Germinal center (tissue), 1 donor: ENCODE data around the gene MMS19.

Source experiments
- DNase-seq: peaks from one replicate; pipeline ENCODE4 v3.0.0; 2012; ENCODE audit warnings: mixed read lengths, low spot score

MMS19 gene

GRCh38 chr10:97464226-97464625 lies 34.0 kb downstream of the MMS19 start:
- DNase-seq = no peak

DNA sequence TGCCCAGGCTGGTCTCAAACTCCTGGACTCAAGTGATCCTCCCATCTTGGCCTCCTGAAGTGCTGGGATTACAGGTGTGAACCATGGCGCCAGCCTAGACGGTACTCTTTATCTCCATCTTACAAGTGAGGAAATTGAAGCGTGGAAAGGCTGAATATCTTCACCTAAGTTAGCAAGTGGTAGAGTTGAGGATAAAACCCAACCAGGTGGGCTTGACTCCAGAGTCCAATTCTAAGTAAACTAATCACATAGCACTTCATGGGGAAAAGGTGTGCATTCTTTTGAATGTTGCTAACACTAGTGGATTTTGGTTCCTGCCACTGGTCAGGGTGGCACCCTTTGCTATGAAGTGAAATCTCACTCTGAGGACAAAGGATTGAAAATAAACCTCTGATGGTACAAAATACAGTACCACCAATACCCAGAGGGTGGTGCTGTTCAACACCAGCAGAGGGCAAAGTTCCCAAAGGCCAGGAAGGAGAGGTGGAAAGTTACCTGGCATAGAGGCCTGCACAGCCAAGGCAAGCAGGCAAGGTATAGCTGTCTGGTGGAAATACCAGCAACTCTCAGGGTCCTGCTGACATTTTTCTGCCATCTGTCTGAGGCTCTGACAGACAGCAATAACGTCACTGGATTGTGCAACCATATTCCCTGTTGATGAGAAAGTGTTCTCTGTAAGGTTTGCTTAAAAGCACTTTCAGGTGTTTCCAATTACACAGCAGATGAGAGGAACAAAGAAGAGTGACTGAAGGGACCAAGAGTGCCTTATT lies 34.7 kb downstream of the MMS19 start:
- DNase-seq = peak; percentile 67

- DNase-seq = no peak
These were observed 35.9 kb downstream of the MMS19 start for GRCh38 chr10:97462309-97462708.

- DNase-seq = no peak
These were observed 38.3 kb downstream of the MMS19 start for GRCh38 chr10:97459933-97460332.

- no peak for DNase-seq
These were observed 39.1 kb downstream of the MMS19 start for GRCh38 chr10:97459111-97459510.

DNA sequence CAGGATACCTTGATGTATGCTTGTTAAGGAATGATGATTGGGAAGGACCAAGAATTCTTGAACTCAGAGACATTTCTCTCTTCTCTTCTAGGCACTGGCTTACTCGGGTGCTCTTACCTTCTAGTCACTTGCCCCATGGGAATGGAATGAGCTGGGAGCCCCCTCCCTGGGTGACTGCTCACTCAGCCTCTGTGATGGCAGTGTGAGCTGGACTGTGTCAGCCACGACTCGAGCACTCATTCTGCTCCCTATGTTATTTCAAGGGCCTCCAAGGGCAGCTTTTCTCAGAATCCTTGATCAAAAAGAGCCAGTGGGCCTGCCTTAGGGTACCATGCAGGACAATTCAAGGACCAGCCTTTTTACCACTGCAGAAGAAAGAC lies 41.5 kb downstream of the MMS19 start:
- no peak for DNase-seq

DNA sequence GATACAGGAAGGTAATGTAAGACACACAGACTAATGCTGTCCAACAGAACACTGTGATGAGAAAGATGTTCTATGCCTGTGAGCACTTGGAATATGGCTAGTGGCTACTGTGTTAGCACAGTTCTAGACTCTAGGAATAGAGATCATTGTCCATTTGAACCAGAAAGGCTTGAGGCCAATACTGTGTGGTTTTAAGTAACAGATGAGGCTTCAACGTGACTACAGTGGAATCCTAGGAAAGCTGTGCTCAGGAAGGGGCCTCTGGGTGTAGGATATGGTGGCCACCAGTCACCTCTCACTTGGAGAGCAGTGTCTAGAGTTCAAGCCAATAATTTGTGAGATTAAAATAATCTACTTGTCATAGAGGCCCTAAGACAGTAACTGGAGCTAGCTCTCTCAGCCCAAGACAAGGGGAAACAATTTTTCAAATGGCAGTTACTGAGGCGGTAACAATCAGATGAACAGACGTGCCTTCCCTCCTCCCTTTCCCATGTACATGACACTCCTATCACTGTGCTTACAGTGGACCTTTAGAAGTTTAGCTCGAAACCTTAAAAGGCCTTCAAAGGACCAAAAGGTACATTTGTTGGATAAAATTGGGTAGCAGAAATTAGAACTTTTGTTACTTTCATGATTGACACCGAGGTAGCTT lies 42.1 kb downstream of the MMS19 start:
- DNase-seq = no peak

DNA sequence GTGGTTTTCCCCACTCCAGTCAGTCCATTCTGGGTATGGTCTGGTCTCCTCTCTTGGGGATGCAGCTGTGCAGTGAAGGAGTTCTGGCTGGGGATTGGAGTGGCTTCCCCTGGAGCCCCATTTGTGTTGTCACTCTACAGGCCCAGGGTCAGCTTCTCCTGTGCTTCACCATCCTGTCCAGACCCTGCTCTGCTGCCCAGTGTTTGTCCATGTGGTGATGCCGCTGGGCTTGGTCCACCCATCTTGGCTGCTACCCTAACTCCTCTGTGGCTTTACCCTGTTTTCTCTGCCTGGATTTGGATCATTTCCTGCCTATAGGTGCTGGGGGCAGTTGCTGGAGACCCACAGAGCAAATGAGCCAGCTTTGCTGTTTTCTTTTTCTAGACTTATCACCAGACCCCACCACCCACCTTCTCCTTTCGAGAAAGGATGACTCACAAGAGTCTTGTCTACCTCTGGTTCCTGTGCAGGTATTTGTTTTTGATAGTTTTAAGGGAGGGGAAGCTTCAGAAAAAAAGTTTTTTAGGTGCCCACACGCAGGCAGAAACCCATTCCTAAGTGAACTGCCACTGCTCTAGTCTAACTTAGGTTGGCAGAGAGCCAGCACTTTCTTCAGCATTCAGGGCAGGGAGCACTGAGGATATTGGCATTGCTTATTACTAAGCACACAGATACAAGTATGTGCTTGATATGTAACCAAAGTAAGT lies 43.7 kb downstream of the MMS19 start:
- no peak for DNase-seq

DNA sequence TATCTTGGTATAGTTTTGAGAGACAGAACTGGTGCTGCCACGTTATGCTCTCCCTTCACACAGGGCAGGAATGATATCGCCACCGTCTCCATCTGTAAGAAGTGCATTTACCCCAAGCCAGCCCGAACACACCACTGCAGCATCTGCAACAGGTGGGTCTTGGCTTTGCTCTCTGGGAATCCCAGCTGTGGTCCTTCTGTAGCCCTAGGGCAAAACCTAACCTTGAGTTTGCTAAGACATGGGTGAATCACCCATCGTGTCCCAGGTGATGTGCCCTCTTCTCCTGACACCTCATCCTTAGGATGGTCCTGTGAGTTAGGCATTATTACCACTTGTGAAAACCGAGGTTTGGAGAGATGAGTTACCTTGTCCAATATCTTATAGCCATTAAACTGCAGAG lies 45.9 kb downstream of the MMS19 start:
- no peak for DNase-seq

GRCh38 chr10:97451605-97452004 lies 46.6 kb downstream of the MMS19 start:
- DNase-seq = no peak

- DNase-seq = no peak
These were observed 47.4 kb downstream of the MMS19 start for GRCh38 chr10:97450828-97451227.

DNA sequence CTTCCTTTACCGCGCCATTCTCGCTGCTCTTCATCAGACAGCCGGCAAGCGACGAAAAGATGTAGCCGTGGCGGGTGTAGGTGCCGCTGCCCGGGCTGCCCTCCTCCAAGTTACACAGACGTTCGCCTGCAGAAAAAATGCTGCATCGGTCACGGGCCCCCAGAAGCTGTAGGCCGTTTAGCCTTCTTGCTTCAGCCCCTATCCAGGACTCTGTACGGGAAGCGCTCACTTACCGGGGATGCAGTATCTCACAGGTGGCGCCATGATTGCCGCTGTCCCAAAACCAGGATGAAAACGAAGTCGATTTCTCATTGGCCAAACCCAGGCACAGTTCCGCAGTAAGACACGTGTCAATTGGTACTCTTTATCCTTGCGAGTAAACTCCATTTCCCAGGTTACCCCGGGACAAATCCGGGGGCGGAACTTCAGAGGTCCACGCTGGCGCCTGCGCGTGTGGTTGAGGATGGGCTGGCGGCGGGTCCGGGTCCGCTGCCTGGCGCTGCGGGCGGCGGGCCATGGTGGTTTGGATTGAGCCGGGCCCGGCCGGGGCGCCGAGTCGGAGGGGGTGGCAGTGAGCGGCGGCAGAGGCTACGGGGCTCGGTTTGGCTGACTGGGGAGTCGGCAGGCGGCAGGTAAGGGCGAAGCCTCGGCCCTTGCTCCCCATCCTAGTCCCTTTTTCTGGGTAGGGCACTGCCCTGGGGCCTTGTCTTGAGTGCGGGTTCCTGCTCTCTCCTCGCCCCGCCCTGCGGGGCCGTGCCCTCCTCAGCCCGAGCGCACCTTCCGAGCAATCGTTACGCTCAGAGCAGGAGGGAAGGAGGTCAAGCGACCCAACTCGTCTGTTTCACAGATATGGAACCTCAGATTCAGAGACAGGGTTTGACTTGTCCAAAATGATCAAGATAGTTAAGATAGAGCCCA lies 52.2 kb downstream of the MMS19 start, which contains the start of the genes EXOSC1 and ZDHHC16:
EXOSC1 (minus strand) TSS at position 285 of the 918 bp plus-strand sequence; CDS start at position 264, 21 bp downstream.
ZDHHC16 (plus strand) TSS at position 454 of the 918 bp plus-strand sequence. CDS start 5,501 bp downstream, outside the sequence.
- DNase-seq = peak; percentile 99

DNA sequence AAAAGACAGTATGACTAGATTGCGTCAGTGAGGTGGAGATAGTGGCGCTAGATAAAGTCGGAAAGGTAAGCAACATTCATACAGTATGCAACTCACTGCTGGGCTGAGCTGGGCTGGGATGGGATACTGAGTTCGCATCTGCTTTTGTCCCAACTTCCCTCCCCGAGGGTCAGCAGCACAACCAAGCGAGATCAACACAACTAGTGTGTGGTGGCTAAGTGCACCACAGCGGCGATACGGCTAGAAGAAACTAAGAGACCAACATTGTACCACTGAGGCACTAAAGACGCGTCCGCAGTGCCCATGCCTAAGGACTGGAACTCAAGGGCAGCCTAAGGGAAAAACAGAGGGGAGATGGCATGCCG lies 52.9 kb downstream of the MMS19 start:
- DNase-seq = no peak

DNA sequence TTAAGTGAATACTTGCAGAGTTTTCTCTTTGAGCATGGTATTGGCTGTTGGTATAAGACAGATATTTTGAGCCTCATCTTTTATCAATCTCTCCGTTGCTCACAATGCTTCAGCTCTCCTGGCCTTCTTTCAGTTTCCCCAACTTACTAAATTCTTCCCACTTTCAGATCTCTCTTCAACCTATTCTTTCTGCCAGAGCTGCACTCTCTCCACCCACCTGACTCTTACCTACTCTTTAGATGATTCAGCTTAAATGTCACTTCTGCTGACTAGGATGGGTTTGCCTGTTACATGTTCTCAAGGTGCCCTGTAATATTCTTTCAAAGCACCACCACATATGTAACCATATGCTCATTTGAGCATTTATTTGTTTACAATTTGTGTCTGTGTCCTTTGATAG lies 54.0 kb downstream of the MMS19 start:
- DNase-seq = no peak

DNA sequence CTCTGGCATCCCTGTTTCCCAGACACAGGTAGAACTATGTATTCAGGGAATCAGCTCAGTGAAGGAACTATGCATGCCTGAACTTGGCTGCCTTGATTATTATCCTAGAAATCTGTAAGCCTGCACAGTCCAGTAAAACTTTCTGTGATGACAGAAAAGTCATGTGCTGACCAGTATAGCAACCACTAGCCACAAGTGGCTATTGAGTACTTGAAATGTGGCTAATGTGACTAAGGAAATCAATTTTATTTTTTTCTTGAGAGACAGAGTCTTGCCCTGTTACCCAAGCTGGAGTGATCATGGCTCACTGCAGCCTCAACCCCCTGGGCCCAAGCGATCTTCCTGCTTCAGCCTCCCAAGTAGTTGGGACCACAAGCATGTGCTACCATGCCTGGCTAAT lies 55.9 kb downstream of the MMS19 start:
- DNase-seq = no peak

DNA sequence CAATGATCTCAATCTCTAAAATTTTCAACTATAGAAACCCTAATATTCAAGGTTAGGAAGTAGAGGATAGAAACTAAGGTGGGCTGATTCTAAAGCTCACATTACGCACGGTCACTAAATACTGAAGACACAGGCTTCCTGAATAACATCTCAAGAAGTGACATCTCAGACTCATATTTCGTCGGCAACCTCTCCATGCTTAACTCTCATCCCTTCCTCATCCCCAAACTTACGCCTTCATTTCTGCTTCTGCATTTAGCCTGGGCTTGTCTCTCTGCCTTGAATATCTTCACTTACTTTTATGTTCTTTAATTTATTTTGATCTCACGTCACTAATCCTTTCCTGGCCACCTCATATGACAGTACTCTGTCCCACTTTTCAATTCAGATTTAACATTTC lies 63.0 kb downstream of the MMS19 start:
- no peak for DNase-seq

DNA sequence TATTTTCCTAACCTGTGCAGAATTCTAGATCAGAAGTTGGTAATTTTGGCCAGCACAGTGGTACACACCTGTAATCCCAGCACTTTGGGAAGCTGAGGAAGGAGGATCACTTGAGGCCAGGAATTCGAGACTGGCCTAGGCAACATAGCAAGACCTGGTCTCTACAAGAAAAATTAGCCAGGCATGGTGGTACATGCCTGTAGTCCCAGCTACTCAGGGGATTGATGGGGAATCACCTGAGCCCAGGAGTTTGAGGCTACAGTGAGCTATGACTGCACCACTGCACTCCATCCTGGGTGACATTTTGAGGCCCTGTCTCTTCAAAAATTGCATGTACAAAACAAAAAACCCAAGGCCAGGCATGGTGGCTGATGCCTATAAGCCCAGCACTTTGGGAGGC lies 63.7 kb downstream of the MMS19 start:
- DNase-seq = no peak

DNA sequence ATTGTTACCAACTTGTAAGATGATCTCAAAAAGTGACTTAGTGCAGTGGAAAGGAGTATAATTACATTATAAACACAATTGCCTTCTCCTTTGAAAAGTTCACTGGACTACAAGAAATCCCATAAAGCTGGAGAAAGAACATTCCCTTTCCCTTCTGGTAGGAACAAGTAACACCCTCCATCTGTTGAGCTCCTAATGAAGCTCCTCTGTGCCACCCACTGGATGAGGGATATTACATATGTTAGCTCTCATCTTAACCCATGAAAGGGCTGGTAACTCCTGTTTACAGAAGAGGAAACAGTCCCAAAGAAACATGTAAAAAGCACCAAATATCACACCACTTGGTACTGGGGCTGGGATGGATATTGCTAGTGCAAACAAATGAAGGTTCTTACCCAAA lies 64.2 kb downstream of the MMS19 start:
- no peak for DNase-seq

DNA sequence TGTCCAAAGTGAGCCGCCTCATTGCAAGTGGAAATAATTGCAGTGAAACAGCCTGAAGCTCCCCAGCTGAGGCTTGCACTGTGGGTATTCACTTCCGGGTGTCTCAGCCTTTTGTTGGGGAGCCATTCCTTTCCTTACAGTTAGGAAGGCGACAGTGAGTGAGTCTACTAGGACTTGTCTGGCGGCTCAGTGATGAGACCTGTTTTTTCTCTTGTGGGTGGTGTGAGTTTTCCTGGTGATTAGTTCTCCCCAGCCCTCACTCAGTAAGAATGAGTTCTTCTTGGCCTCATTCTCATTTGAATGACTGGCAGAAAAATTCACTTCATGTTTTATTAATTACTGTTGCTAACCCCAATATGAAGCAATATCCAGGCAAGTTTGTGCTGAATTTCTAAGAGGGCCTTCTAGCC lies 69.6 kb downstream of the MMS19 start:
- DNase-seq = no peak

DNA sequence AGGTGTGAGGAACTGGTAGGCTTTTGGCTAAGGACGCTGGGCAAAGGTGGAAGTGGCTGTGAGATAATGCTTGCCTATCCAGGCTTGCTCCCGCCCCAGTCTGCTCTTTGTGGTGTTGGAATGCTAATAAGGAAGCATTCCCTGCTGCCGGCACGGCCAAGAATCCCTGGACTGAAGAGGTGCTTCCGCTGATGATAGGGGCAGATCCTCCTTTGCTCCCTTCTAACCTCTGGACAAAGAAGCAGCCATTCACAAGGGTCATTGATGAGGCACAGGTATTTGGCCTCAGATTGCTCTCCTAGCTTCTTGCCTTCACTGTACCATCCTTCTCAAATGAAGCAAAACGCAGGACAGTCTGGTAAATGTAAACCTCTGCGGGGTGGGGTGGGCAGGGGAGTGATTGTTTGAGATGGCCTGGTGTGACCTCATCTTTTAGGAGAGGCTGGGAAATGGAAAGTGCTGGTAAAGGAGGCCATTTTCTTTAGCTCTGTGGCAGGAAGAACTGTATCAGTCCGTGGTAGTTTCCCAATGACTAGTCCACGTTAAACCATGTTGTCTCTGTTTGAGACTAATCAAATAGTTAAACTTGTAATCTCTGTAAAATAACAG lies 70.5 kb downstream of the MMS19 start:
- no peak for DNase-seq

- no peak for DNase-seq
These were observed 71.2 kb downstream of the MMS19 start for GRCh38 chr10:97426776-97427570.
